GM18909 (cell line): ENCODE measurements around the gene ASL.
A peak's percentile ranks its signal among the peaks of the same experiment; 100 is the strongest.
"Not testable (repeated sequence)": the region's sequence is repeated elsewhere in the genome, so short reads cannot be mapped to it uniquely, and the experiment has no call there.

Experiments used
- ATAC-seq: cut with Tn5 transposase; IDR thresholded peaks from one replicate; pipeline ENCODE4 v1.9.1; 2021; ENCODE audit warnings: mild to moderate bottlenecking; ENCODE audit not compliant: unreplicated experiment, poor library complexity

ASL gene

DNA sequence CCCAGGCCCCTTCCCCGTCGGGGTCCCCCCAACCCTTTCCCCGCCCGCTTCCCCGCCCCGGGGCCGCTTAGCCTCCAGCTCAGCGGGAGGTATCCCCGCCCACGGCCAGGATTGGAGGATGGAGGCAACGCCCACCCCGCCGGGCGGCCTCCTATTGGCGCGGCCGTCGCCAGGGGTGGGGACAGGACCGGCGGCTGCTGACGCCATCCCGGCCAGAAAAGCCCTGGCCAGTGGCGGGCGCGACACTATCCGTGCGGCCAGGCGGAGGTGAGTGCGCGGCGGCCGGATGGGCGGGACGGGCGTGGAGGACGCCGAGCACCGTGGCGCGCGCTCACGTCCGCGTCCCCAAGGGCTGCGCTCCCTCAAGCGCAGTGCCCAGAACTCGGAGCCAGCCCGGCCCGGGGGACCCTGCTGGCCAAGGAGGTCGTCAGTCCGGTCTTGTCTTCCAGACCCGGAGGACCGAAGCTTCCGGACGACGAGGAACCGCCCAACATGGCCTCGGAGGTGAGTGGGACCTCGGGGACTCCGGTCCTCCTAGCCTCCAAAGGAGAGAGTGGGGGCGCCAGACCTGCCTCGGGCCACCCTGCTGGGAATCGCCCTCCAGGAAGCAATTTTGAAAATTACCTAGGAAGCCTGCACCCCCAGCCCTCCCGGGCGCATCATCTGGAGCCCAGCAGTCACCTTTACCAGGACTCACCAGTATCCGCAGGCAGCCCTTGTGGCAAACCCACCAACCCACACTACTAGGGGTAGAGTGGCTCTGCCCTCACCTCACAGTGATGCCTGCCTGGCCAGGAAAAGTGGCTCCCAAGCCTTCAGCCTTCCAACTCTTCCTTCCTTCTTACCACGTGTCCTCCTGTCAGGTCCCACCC lies at the start of gene ASL:
TSS of gene ASL (plus strand) at position 230 of the 872 bp plus-strand sequence. CDS start at position 493, 263 bp downstream.
- peak; percentile 99 for ATAC-seq

DNA sequence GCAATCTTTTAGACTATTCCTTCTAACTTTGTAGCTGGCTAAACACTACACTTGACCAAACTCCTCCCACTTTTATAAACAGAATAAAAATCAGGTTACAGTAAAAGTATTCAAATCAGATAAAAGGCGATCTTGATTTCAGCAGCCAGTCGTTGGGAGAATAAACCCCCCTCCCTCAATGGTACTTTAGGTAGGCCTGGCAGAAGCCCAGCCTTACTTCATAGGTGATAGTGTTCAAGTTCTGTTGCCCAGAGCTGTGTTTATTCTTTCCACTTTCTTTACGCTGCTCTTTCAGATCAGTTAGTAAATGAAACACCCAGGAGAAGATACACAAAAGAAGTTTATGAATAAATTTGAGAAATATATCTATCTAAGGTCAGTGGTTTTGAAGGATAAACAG lies 47.3 kb upstream of the ASL start:
- not testable (repeated sequence) for ATAC-seq

DNA sequence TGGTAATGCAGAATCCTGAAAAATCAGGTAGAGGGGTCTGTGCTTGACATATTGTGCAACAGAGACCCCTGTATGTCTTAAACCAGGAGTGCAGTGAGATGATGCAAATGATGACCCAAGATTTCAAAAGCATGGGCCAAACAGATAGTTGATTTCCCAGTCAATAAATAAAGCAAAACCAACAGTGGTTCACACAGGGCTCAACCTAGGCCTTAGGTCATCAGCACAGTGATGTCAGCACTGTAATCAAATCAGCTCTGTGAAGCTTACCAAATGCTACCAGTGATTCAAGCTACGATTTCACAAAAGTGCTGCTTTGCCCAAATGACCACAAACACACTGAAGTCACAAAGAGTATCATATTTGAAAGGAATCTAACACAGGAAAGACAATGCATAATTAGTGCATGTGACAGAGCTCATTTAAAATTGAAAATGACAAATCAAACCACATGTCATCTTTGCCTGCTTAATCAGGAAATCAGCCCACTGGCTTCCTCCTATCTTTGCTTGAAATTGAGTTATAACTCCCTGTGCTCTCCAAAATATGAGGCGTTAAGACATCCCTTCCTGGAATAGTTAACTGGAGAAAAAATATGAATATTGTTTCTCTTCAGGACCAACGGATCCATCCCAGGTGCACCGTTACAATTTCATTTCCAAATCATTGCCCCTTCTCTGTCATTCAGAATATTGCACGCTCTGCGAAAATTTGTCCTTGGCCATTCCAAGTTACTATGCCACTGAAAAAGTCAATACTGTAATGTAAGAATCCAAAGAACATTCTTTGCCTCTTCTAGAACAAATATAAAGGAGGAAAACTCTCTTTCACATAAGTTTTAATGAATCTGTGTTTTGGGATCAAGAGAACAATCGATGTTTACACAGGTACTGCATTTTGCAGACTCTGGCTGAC lies 41.9 kb upstream of the ASL start:
- ATAC-seq, result no peak

DNA sequence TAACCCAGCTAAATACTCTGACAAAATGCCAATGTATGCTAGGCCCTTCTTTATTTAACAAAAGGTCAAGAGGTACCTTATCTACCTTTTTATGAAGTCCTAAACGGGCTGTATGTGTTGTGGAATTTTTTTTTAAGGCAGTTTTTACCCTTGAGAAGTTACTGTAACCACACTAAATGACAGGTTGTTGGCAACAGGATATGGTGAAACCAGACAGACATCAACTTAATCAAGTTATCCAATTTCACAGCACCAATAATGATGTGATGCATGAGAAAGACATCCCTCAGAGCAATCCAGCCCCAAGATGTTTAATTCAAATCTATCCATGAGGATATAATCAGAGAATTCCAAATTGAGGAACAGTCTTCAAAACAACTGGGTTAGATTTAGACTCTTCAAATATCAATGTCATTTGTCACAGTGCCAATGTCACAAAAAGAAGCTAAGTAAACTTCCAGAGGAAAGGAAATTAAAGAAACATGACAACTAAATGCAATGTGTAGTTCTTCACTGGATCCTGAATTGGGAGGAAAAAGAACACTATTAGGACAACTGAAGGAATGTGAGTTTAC lies 41.1 kb upstream of the ASL start:
- ATAC-seq, result not testable (repeated sequence)

DNA sequence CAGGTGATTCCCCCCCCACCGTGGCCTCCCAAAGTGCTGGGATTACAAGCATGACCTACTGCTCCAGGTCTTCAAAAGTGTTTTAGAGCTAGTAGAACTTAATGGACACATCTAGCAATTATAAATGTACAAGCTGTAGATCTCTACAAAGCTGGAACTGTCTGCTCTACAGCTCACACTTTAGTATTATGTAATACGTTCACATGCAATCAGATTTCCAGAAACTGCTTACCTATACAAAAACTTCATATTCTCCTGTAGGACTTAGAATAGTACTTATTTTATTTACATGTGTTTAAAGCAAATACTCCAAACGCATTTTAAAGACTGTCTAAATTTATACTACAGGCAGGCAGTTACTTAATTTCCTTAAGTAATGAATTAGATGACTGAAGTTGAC lies 39.2 kb upstream of the ASL start:
- no peak for ATAC-seq

DNA sequence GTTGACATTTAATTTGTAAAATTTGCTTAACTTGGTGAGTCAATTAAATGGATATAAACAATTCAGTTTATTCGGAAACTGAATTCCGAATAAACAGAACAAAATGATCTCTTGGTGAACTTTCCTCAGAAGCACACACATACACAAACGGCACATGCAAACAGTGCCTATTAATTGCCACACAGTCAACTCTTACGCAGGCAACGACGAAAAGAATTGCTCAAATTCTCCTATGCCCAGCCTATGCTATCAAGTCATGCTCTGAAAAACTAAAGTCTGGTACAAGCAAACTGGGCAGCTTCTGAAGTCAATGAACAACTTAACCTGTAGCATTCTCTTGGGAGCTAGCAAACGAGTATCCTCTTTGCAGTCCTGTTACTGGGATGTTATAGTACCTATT lies 38.8 kb upstream of the ASL start:
- no peak for ATAC-seq

DNA sequence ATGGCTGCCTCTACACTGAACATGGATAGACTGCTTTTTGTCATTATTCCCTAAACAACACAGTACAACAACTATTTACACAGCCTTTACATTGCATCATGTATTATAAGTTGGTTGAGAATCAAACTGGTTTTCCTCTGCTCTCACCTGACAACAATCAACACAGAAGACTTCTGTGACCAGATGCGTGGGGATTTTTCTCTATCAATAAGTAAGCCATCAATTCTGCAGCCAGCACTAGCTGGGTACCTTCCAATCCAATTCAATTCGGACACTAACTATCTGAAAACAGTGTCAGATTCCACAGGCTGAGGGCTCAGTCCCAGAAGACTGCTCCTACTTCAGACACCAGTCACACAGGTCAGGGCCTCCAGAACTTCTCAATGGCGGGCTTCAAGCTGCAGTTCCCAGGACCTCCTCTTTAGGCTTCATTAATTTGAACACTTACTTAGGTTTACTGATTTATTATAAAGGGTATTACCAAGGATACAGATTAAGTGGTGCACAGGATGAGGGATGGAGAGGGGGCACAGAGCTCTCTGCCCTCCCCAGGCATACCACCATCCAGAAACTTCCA lies 36.4 kb upstream of the ASL start:
- ATAC-seq, result peak; percentile 68

DNA sequence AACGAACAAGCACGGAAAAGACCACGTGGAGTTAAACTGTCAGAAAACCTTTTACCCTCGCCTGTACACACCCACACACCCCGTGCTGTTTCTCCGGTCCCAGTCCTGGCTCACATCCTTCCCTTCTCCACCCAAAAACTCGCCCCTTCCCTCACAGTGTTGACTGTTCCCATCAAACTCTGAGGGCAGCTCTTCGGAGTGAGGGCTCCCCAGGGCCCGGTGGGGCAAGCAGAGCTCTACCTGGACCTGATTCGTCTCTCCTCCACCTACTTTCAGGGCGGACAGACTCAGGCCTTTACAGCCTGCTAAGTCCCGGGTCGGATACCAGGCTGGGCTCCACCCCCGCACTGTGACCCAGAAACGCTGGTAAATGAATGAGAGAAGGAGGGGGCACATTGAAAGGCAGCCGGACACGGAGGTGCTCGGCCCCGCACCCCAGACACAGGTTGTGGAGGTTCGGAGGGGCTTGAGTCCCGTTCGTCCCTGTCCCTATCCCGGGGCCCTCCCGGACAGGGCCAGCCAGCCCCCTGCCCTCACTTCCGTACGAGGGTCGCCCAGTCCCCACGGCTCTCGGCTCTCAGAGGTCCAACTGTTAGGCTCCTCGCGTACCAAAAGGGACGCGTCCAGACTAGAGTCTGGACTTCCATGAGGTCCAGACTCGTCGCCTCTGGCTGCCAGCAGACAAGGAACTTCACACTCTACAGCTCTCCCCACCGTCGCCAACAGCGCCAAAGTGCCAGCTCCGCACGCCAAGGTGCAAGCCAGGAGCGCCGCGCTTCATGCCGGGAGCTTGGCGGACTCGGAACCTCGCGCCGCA lies 31.7 kb upstream of the ASL start:
- peak; percentile 63 for ATAC-seq

DNA sequence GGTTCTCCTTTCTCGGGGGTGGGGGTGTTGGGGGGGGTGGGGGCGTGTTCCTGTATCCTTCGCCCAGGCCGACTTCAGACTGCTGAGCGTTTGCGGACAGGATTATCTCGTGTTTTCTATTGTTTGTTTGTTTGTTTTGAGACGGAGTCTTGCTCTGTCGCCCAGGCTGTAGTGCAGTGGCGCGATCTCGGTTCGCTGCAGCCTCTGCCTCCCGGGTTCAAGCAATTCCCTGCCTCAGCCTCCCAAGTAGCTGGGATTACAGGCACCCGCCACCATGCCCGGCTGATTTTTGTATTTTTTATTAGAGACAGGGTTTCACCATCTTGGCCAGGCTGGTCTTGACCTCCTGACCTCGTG lies 31.1 kb upstream of the ASL start:
- ATAC-seq, result not testable (repeated sequence)

DNA sequence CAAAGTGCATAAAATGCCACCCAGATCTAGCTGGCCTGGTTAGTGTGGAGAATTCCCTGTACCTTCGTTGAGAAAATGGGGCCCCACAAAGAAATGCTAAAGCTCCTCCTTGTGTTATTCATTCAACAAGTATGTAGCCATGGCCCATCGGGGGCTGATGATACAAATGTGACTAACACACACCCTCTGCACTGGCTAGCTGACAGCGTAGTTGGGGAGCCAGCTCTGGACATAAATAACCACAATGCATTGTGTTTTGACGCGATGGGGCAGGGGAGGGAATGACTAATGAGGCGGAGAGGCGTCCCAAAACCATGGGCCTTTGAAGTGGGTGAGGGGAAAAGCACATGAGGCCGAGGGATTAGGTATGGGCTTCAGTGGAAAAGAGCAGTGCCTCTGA lies 28.2 kb upstream of the ASL start:
- no peak for ATAC-seq

DNA sequence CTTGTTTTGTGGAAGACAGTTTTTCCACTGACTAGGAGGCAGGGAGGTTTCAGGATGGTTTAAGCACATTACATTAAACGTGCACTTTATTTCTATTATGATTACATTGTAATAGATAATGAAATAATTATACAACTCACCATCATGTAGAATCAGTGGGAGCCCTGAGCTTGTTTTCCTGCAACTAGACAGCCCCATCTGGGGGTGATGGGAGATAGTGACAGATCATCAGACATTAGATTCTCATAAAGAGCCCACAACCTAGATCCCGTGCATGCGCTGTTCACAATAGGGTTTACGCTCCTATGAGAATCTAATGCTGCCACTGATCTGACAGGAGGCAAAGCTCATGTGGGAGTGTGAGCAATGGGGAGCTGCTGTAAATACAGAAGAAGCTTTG lies 25.7 kb upstream of the ASL start:
- not testable (repeated sequence) for ATAC-seq

DNA sequence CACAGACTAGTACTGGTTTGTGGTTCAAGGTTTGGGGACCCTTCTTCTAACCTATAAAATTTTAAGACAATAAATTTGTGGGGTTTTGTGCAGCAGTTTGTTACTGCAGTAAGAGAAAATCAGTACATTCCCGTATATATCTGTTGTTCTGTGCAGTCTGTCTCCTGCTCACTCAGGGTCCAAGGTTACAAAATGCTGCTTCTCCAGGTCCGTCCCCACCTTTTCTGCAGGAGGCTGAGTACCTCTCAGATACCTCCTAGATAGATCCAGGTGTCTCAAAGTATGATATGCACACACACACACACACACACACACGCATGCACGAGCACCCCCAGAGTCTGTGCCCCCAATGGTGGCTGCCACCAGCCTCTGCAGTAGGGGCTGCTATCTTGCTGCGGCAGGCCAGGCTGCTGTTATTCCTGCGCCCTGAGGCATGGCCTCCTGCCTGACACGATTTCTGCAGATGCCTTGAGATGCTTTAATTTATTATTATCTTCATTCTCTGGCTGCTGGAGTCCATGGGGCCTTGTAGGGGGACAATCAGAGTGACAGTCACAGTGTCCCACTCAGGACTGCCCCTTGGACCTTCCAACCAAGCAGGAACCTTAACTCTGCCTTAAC lies 25.2 kb upstream of the ASL start:
- no peak for ATAC-seq

DNA sequence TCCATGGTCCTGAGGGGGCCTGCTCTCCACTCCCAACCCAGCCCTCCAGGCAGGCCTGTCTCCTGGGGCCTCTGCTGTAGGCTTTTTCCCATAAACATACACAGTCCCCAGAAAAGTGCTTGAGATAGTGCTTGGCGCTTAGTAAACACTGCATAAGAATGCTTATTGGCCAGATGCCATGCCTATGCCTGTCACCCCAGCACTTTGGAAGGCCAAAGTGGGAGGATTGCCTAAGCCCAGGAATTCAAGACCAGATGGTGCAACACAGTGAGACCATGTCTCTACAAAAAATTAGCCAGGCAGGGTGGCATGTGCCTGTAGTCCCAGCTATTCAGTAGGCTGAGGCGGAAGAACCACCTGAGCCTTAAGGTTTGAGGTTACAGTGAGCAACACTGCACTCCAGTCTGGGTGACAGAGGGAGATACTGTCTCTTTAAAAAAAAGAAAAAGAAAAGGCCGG lies 24.6 kb upstream of the ASL start:
- no peak for ATAC-seq

DNA sequence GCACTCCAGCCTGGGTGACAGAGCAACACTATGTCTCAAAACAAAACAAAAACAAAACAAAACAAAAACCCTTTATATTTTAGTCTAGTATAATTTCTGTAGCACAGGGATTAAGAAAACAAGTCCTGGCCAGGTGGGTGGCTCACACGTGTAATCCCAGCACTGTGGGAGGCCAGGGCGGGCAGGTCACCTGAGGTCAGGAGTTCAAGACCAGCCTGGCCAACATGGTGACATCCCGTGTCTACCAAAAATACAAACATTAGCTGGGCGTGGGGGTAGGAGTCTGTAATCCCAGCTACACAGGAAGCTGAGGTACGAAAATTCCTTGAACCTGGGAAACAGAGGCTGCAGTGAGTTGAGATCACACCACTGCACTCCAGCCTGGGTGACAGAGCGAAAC lies 23.2 kb upstream of the ASL start:
- ATAC-seq, result no peak

DNA sequence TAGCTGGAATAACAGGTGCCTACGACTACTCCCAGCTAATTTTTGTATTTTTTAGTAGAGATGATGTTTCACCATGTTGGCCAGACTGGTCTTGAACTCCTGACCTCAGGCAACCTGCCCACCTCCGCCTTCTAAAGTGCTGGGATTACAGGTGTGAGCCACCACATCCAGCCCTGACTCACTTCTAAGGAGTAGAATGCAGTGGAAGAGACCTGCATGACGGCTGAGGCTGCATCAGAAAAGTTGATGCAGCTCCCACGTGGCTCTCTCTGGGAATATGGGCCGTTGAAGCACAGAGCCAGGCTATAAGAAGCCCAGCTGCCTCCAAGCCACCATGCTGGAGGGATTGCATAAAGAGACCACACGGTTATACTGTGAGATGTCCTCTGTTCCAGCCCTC lies 21.6 kb upstream of the ASL start:
- no peak for ATAC-seq

DNA sequence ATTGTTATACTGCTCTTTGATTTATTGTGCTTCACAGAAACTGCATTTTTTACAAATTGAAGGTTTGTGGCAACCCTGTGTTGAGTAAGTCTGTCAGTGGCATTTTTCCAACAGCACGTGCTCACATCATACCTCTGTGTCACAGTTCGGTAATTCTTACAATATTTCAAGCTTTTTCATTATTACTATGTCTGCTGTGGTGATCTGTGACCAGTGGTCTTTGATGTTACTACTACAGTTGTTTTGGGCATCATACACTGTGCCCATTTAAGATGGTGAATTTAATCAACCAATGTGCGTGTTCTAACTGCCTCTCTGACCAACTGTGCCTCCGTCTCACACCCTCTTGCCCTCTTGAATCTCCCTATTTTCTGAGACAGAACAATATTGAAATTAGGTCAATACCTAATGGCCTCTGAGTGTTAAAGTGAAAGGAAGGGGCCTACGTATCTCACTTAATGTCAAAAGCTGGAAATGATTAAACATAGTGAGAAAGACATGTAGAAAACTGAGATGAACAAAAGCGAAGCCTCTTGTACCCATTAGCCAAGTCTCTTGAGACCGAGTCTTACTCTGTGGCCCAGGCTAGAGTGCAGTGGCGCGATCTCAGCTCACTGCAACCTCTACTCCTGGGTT lies 20.2 kb upstream of the ASL start:
- ATAC-seq, result peak; percentile 91

DNA sequence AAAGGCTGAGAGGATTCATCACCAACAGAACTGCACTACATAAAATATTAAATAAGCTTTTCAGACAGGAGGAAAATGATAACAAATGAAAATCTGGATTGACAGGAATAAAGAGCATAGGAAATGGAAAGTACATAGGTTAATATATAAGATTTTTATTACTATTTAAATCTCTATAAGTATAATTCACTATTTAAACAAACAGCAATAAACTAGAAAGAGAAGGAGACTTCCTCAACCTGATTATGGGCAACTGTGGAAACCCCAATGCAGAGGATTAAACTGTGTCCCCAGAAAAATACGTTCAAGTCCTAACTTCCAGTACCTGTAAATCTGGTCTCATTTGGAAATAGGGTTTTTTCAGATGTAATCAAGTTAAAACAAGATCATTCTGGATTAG lies 14.8 kb upstream of the ASL start:
- no peak for ATAC-seq

DNA sequence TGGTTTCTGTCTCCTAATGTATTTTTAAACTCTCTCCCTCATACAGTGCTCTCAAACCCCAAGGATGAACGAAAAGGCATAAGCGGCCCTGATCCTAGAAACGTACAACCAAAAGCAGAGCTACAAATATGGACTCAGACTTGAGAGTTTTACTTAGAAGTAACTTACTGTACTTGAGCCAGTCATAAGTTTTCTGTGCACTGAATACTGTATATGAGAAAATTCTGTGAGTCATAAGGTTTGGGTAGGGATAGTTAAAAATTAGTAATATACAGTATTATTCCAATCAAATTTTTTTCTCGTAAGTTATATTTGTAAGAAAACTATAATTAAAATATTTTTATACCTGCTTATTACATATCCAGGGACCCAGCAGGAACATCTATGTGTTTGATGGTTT lies 5.9 kb upstream of the ASL start:
- no peak for ATAC-seq

DNA sequence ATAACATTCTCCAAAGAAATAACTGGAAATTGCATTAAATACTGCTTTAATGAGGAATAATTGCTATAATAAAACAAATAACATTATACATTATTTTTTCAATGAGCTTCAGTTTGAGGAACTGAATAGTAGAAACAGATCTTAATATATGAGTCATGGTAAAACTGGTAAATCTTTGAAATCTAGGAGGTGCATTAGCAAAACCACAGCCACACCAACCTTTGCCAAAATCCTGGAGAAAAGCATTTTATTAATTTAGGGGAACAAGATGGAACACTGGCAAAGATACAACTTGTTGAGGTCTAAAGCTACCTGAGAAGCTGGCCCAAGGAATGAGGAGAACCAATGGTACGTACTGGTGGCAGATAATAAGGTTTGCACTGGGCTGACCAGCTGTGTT lies 5.4 kb upstream of the ASL start:
- ATAC-seq, result no peak
